Peyer's patch (tissue), 4 donors: ENCODE data around the gene UPK1A.

Experiments
- POLR2A ChIP-seq, 2 donors: fragments of 450-650 bp; IDR thresholded peaks; one replicate each; pipeline ENCODE4 v1.5.1; 2017; ENCODE audit warnings: antibody characterized with exemption in 2 of 2, mild to moderate bottlenecking in 2 of 2, moderate library complexity in 2 of 2
- TF ChIP-seq, protein P1 (sequence below), 6 experiments: fragments of 450-650 bp in 4 of 6; fragments of 200-600 bp in 2 of 6; sonication (generic) in 1 of 6; IDR thresholded peaks; one replicate each; pipeline ENCODE4 v1.5.1; 2017 to 2019; ENCODE audit warnings: antibody characterized with exemption in 6 of 6, mild to moderate bottlenecking in 3 of 6, moderate library complexity in 1 of 6

DNA sequence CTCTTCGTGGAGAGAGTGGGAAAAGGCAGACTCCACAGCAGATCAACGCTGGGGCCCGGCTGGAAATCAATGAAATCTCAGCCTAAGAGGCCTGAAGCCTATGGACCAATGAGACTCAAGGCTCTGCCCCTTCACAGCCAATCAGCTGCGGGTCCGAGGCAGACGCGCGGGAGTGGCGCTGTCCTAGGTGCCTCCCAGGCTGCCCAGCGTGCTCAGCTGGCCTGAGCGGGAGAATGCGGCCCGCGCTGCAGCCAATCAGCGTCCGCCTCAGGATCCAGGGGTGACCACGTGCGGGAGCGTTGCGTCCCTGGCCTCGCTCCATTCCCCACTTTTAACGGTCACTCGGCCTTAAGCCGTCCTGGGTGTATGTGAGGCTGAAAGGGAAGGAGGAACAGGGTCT, 37.9 kb downstream of the UPK1A start, which contains the start of gene ZBTB32:
- TF ChIP-seq, protein P1, sequence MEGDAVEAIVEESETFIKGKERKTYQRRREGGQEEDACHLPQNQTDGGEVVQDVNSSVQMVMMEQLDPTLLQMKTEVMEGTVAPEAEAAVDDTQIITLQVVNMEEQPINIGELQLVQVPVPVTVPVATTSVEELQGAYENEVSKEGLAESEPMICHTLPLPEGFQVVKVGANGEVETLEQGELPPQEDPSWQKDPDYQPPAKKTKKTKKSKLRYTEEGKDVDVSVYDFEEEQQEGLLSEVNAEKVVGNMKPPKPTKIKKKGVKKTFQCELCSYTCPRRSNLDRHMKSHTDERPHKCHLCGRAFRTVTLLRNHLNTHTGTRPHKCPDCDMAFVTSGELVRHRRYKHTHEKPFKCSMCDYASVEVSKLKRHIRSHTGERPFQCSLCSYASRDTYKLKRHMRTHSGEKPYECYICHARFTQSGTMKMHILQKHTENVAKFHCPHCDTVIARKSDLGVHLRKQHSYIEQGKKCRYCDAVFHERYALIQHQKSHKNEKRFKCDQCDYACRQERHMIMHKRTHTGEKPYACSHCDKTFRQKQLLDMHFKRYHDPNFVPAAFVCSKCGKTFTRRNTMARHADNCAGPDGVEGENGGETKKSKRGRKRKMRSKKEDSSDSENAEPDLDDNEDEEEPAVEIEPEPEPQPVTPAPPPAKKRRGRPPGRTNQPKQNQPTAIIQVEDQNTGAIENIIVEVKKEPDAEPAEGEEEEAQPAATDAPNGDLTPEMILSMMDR (IDR thresholded peaks at IDR 0.05) = no peak
- TF ChIP-seq POLR2A (IDR thresholded peaks at IDR 0.05) = no peak
